ENCODE results near the gene TSSK2.

The TSSK2 gene

GRCh38 chr22:19120829-19121630 is 10.1 kb upstream of the TSSK2 start:
- peak overlapping the region; percentile 87 for H3K9ac ChIP-seq (ENCODE audit: low read depth, low read length)
- H3K4me3 ChIP-seq (ENCODE audit: low read depth, low read length) = peak overlapping the region; percentile 90
- H3K9me3 ChIP-seq (ENCODE audit: control insufficient read depth, insufficient read depth, low read length) = no peaks in the 10 kb centered on the region
- peaks cover 3% of the 10 kb centered on the region for H3K4me1 ChIP-seq (ENCODE audit: control insufficient read depth, insufficient read depth, low read length)
- no peaks in the 10 kb centered on the region for H3K27me3 ChIP-seq (ENCODE audit: control insufficient read depth, insufficient read depth, low read length)
- peaks cover 3% of the 10 kb centered on the region for H3K36me3 ChIP-seq (ENCODE audit: control insufficient read depth, insufficient read depth, low read length)

DNA sequence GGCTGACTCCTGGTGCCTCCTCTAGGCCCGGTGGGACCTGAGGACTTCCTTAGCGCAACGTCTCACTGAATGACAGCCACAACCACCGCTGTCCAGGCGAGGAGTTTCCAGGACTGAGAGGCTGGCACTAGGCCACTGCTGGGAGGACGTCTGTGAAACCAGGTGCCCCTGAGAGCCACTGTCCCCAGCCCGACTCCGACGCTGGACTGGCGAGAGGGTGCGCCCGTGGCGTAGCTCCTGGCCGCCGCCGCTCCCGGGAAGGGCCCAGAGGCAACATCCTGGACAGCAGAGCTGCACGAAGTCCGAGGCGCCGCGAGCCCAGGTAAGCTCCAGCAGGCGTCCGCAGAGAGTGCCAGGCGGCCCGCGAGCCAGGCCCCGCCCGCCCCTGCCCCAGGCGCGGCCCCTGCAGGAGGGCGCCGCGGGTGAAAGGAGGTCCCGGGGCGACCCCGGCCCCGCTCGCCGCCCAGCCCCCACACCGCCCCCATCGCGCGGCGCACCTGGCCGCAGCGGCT is 9.4 kb upstream of the TSSK2 start:
- peaks cover 3% of the 10 kb centered on the region for H3K4me1 ChIP-seq (ENCODE audit: control insufficient read depth, insufficient read depth, low read length)

DNA sequence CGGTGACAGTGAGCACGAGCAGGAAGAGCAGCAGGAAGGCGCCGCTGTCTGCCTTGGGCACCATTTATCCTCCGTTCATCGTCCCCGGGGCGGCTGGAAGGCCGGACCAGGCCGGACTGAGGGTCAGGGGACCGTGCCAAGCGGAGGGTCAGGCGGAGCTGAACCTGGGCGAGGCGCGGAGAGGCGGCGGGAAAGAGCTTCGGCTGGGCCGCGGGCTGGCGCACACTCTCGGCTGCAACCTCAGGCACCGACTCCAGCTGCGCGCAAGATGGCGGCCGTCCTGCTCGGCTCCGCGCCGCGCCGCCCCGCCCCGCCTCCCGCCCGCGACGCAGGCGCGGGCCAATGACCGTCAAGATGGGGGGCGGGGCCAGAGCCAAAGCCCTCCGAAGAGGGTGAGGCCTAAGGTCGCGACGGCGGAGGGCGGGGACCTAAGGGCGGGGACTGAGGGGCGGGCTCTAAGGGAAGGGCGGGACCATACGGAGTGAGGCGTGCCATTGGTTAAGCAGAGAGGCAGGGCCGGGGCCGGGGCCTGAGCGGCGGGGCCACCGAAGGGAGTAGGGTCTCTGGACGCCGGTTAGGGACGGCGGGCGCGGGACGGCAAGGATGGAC is 8.9 kb upstream of the TSSK2 start, which contains the start of gene DGCR2:
DGCR2 (minus strand) TSS at position 270 of the 609 bp plus-strand sequence; CDS start at position 64, 206 bp downstream.
- H3K9me3 ChIP-seq (ENCODE audit: control insufficient read depth, insufficient read depth, low read length) = no peaks in the 10 kb centered on the region
- H3K27me3 ChIP-seq (ENCODE audit: control insufficient read depth, insufficient read depth, low read length) = no peaks in the 10 kb centered on the region
- peaks cover 3% of the 10 kb centered on the region for H3K4me1 ChIP-seq (ENCODE audit: control insufficient read depth, insufficient read depth, low read length)
- peak within 1 kb of the TSS; percentile 90 for H3K4me3 ChIP-seq (ENCODE audit: low read depth, low read length)
- peak within 1 kb of the TSS; percentile 87 for H3K9ac ChIP-seq (ENCODE audit: low read depth, low read length)
- H3K36me3 ChIP-seq (ENCODE audit: control insufficient read depth, insufficient read depth, low read length) = peaks cover 3% of the 10 kb centered on the region

More for the DNA sequence above, 9.4 kb upstream of the TSSK2 start:
- Histone ChIP-seq H3K4me3 (ENCODE audit: low read depth, low read length) (peak overlapping the region; percentile 90), H3K27me3 (ENCODE audit: control insufficient read depth, insufficient read depth, low read length) (no peaks in the 10 kb centered on the region), H3K9me3 (ENCODE audit: control insufficient read depth, insufficient read depth, low read length) (no peaks in the 10 kb centered on the region), H3K9ac (ENCODE audit: low read depth, low read length) (peak overlapping the region; percentile 87), H3K36me3 (ENCODE audit: control insufficient read depth, insufficient read depth, low read length) (peaks cover 3% of the 10 kb centered on the region)

- H3K9ac ChIP-seq (ENCODE audit: low read depth, low read length) = peak overlapping the region; percentile 37
These were observed 8.2 kb upstream of the TSSK2 start for GRCh38 chr22:19122752-19123492.

DNA sequence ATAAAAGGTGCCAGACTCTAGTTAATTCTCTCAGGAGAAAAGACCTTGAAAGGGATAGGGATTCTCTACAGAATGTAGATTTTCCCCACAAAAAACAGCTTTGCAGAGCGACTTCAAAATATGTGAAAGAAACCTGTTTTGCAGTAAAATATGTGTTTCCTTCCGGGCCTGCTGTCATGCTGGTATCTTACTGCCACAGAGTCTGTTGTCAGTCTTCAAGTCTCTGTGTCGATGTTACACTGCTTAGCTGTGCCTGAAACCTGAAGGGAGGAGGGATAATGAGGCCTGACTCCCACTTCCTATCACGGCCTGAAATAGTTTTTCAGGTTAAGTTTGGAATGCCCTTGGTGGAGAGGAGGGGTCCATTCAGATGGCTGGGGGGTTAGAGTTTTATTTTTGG is 7.2 kb upstream of the TSSK2 start:
- H3K4me3 ChIP-seq (ENCODE audit: low read depth, low read length) = no peak overlapping the region

More at GRCh38 chr22:19122752-19123492, 8.2 kb upstream of the TSSK2 start:
- Histone ChIP-seq H3K4me1 (ENCODE audit: control insufficient read depth, insufficient read depth, low read length) (peaks cover 3% of the 10 kb centered on the region), H3K36me3 (ENCODE audit: control insufficient read depth, insufficient read depth, low read length) (peaks cover 3% of the 10 kb centered on the region), H3K27me3 (ENCODE audit: control insufficient read depth, insufficient read depth, low read length) (no peaks in the 10 kb centered on the region), H3K9me3 (ENCODE audit: control insufficient read depth, insufficient read depth, low read length) (no peaks in the 10 kb centered on the region), H3K4me3 (ENCODE audit: low read depth, low read length) (peak overlapping the region; percentile 69)

DNA sequence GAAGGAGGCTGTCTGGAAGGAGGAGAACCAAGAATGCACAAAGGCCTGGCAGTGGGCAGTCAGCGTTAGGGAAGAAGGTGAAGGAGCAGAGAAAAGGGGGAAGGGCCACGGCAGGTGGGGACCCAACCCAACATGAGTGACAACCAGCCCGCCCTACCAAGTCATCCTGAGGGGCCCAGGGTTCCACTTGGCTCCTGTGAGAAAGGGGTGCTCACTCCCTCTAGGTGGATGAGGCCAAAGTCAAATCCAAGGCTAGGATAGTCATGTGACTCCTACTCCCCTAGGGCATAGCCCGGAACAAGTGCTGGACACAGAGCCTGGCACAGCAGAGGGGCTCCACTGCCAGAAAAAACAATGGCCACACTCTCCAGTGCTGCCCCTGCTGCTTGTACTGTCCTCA is 6.7 kb upstream of the TSSK2 start:
- H3K4me1 ChIP-seq (ENCODE audit: control insufficient read depth, insufficient read depth, low read length) = peaks cover 3% of the 10 kb centered on the region
- H3K9me3 ChIP-seq (ENCODE audit: control insufficient read depth, insufficient read depth, low read length) = no peaks in the 10 kb centered on the region
- no peak overlapping the region for H3K4me3 ChIP-seq (ENCODE audit: low read depth, low read length)
- peaks cover 3% of the 10 kb centered on the region for H3K36me3 ChIP-seq (ENCODE audit: control insufficient read depth, insufficient read depth, low read length)
- no peaks in the 10 kb centered on the region for H3K27me3 ChIP-seq (ENCODE audit: control insufficient read depth, insufficient read depth, low read length)
- H3K9ac ChIP-seq (ENCODE audit: low read depth, low read length) = no peak overlapping the region

More for the DNA sequence above, 7.2 kb upstream of the TSSK2 start:
- Histone ChIP-seq H3K9me3 (ENCODE audit: control insufficient read depth, insufficient read depth, low read length) (no peaks in the 10 kb centered on the region), H3K36me3 (ENCODE audit: control insufficient read depth, insufficient read depth, low read length) (peaks cover 3% of the 10 kb centered on the region), H3K27me3 (ENCODE audit: control insufficient read depth, insufficient read depth, low read length) (no peaks in the 10 kb centered on the region), H3K9ac (ENCODE audit: low read depth, low read length) (no peak overlapping the region), H3K4me1 (ENCODE audit: control insufficient read depth, insufficient read depth, low read length) (peaks cover 3% of the 10 kb centered on the region)

- H3K9me3 ChIP-seq (ENCODE audit: control insufficient read depth, insufficient read depth, low read length) = no peaks in the 10 kb centered on the region
- H3K4me1 ChIP-seq (ENCODE audit: control insufficient read depth, insufficient read depth, low read length) = peaks cover 3% of the 10 kb centered on the region
- H3K36me3 ChIP-seq (ENCODE audit: control insufficient read depth, insufficient read depth, low read length) = peaks cover 3% of the 10 kb centered on the region
- no peaks in the 10 kb centered on the region for H3K27me3 ChIP-seq (ENCODE audit: control insufficient read depth, insufficient read depth, low read length)
- no peak overlapping the region for H3K9ac ChIP-seq (ENCODE audit: low read depth, low read length)
- no peak overlapping the region for H3K4me3 ChIP-seq (ENCODE audit: low read depth, low read length)
These were observed 6.1 kb upstream of the TSSK2 start for GRCh38 chr22:19125011-19125410.

DNA sequence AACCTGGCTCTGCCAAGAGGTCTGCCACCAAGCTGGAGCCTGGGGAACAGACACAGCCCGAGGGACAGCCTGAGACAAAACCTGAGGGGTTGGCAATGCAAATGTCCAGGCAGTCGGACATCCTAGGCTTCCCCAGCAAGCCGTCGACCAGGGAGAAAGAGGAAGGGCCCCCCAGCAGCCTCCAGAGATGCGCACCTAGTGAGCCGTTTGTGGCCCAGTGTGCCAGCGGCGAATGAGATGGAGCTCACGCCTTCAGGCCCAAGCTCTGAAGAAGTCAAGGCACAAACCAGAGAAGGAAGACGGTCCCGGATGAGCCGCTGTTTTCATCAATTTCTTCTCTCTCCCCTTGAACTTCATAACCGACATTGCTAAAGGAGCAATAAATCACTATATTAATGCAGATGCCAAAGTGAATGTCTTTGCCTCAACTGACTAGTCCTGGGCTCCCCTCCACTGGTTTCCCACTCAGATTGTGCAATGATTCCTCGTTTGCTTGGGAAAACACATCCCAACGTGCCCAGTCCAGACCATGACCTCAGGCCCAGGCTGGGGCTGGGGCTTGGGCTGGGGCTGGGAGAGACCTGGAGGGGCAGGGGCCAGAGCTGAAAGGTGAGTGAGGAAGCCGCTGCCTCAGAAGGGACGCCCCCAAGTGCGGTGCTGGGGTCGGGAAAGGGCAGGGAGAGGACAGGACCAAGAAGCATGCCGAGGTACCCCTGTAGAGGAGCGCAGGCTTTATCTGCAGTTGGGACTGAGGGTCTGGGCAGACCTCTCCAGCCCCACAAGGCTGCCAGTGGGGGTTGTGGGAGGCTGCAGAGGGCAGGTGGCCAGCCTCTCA is 5.4 kb upstream of the TSSK2 start:
- no peak overlapping the region for H3K4me3 ChIP-seq (ENCODE audit: low read depth, low read length)
- H3K9ac ChIP-seq (ENCODE audit: low read depth, low read length) = no peak overlapping the region
- no peaks in the 10 kb centered on the region for H3K9me3 ChIP-seq (ENCODE audit: control insufficient read depth, insufficient read depth, low read length)
- H3K4me1 ChIP-seq (ENCODE audit: control insufficient read depth, insufficient read depth, low read length) = no peaks in the 10 kb centered on the region
- no peaks in the 10 kb centered on the region for H3K27me3 ChIP-seq (ENCODE audit: control insufficient read depth, insufficient read depth, low read length)
- no peaks in the 10 kb centered on the region for H3K36me3 ChIP-seq (ENCODE audit: control insufficient read depth, insufficient read depth, low read length)

GRCh38 chr22:19126309-19127273 is 4.5 kb upstream of the TSSK2 start:
- Histone ChIP-seq H3K9me3 (ENCODE audit: control insufficient read depth, insufficient read depth, low read length) (no peaks in the 10 kb centered on the region), H3K27me3 (ENCODE audit: control insufficient read depth, insufficient read depth, low read length) (no peaks in the 10 kb centered on the region), H3K36me3 (ENCODE audit: control insufficient read depth, insufficient read depth, low read length) (peaks cover 1% of the 10 kb centered on the region), H3K9ac (ENCODE audit: low read depth, low read length) (no peak overlapping the region), H3K4me1 (ENCODE audit: control insufficient read depth, insufficient read depth, low read length) (no peaks in the 10 kb centered on the region), H3K4me3 (ENCODE audit: low read depth, low read length) (no peak overlapping the region)

DNA sequence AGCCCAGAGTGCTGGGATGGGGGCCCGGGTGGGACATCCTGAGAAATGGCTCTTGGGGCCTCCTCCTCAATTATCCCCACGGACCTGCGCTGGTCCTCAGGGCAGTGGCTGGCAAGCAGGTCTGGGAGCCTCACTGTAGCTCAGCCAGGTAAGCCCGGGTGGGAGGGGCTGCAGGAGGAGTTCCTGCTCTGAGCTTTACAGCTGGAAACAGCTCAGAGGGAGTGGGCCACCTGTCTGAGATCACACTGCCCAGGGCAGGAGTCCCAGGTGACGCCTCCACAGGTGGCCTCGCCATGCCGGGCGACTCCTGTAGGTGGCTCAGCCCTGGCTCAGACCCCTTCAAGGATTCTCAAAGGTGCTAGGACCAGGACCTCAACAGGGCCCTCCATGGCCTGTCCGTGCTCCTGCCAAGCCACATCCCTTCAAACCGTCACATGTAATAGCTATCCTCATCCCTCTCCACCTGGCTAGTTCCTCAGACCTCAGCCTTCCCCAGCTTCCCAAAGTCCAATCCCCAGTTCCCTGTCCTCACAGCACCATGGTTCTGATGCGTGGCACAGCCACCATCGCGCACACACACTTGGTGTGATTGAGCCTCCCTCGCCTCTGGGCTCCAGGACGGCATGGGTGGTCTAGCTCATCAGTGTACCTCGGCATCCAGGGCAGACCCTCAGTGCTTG is 3.6 kb upstream of the TSSK2 start:
- peaks cover 8% of the 10 kb centered on the region for H3K36me3 ChIP-seq (ENCODE audit: control insufficient read depth, insufficient read depth, low read length)

More for the DNA sequence above, 3.6 kb upstream of the TSSK2 start:
- Histone ChIP-seq H3K9ac (ENCODE audit: low read depth, low read length) (no peak overlapping the region), H3K4me1 (ENCODE audit: control insufficient read depth, insufficient read depth, low read length) (no peaks in the 10 kb centered on the region), H3K4me3 (ENCODE audit: low read depth, low read length) (no peak overlapping the region), H3K9me3 (ENCODE audit: control insufficient read depth, insufficient read depth, low read length) (no peaks in the 10 kb centered on the region), H3K27me3 (ENCODE audit: control insufficient read depth, insufficient read depth, low read length) (no peaks in the 10 kb centered on the region)

All from iPS-15b (cell line).